ENCODE results near the gene ANKRD13D. TPM values are rescaled to one million over a fixed set of nuclear protein-coding genes. Genes with fewer than 3 reads are reported as not detected.

ANKRD13D gene
- 42.5 TPM for total RNA-seq
- long read RNA-seq, transcript ANKRD13D-202 (15 exons, 2,881 nt): major isoform, 8 of 44 reads
- long read RNA-seq, partial matches to known transcripts: 16 of 44 reads
- long read RNA-seq, other reads (novel, unspliced or antisense): 11 of 44 reads

DNA sequence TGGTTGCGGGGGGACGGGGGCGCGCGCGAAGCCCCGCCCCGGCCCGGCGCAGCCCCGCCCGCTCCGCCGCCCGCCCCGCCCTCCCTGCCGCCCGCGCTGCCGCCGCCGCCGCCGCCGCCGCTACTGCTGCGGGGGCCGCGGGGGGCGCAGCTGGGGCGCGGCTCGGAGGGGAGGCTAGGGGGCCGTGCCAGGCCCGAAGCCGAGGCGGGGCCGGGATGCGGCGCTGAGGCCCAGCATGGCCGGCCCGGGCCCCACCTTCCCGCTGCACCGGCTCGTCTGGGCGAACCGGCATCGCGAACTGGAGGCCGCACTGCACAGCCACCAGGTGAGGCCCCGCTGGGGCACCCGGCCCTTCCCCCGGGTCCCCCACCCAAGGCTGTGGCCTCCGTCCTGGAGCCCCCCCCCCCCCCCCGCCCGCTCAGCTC lies at the start of gene ANKRD13D:
Gene ANKRD13D, plus strand, starts transcription at position 78 of the 425 bp plus-strand sequence. Its CDS starts 158 bp downstream, at position 236.
- DNase-seq (ENCODE audit: low spot score): no peak

DNA sequence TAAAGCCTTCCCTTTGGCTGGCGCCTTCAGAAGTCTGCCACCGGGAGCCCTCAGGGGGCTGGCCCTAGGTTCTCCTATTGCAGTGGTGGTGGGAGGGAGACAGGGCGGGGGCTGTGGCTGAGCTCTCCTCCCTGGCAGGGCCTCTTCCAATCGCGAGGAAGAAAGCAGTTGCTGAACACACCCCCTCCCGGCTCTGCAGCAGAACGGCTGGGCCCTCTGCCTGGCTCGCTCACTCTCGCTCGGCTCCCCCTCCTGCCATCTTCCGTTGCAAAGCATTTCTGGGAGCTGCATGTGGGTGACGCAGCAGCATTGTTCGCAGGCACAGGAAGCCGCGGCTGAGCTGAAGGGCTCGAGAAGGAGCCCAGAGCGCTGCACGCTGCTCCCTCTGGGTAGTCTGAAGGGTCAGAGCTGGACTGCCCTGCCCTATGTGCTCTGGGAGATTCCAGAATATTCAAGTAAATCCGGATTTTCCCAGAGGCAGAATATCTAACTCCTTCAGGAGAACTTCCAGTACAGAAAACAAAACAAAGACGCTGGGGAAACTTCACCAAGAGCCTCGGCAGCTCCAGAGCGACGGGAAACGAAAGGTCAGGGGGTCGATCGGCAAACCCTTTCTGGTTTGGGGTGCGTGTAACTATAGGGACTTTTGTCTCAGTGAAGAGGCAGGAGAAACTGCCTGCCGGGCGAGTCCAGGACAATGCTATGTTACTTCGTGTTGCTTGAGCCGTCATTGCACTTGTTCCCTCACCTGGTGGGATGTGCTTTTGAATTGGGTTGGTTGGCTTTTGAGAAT lies 49.1 kb upstream of the ANKRD13D start:
- DNase-seq (ENCODE audit: low spot score): peak; percentile 96

DNA sequence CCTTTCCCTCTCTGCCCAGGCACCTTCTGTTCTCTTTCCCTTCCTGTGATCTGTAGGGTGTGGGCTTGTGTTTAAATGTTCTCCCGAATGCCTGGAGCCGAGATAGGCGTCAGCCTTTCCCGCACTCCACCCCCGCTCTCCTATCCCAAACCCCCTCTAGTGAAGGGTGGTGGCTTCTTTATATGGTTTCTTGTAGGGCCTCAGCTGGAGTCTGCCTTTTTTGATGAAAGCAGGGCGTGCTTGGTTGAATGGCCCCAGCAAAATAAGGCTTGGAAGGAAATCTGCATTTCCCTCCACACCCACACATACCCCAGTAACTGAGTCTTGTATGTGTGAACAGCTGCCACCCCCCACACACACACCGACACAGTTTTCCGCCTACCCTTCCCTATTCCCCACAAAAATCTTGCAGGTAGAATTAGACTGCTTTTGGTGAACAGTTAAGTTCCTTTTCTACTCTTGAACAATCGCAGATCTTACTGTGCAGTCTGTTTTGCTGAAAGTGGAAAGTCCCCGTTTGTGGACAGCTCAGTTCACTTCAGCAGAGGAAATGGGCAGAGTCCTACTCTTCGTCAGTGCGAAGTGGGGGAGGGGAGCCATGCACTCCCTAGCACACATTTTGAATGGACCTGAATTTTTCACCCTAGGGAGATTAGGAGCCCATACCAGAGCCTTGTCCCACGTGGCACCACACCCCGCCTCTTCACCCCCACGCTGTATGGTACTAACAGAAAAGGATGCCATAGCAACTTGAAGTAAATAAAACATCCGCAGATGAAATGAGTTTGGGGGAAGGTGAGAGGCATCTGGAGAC lies 48.3 kb upstream of the ANKRD13D start:
- DNase-seq (ENCODE audit: low spot score): no peak

DNA sequence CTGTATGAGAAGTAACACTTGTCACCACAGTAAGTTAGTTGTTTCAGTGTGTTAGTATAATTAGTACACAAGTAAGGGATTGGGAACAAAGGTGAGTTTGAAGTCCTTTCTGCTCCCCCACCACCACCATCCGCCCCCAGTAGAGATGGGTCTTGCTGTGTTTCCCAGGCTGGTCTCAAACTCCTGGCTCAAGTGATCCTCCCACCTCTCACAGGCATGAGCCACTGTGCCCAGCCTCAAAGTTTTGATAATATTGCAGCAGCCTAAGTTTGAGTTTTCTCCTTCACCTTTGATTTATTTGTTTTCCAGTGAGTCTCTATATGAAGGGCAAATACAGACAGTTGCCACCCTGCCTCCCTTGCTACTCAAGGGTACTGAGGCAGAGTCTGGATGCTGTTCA lies 46.6 kb upstream of the ANKRD13D start:
- DNase-seq (ENCODE audit: low spot score): no peak

DNA sequence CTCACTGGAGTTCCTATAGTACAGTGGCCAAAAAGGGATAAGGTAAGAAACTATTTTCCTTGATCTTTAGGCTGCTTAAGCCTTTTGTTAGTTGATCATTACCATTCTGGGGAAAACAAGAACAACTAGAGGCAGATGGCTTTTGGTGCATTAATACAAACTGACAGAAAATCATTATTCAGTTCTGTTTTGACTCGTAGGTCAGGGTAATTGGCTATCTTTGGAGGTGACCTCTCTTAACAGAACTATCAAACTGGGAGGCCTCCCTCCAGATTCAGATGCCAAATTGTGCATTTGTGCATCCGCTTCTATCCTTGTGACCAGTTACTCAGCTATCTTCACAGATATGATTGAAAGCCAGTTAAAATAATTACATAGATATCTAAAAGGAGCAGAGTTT lies 46.1 kb upstream of the ANKRD13D start:
- DNase-seq (ENCODE audit: low spot score): no peak

DNA sequence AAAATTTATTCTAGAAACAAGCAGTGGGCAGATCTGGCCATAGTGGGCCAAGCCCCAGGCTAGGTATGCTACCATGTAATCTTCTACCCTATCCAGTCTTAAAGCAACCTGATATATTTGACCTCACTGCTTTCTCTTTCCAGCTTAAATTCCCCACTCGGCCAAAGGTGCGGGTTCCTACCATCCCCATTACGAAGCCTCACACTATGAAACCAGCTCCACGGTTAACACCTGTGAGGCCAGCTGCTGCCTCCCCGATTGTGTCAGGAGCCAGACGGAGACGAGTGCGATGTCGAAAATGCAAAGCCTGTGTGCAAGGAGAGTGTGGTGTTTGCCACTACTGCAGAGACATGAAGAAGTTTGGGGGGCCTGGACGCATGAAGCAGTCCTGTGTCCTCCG lies 44.1 kb upstream of the ANKRD13D start:
- DNase-seq (ENCODE audit: low spot score): no peak

DNA sequence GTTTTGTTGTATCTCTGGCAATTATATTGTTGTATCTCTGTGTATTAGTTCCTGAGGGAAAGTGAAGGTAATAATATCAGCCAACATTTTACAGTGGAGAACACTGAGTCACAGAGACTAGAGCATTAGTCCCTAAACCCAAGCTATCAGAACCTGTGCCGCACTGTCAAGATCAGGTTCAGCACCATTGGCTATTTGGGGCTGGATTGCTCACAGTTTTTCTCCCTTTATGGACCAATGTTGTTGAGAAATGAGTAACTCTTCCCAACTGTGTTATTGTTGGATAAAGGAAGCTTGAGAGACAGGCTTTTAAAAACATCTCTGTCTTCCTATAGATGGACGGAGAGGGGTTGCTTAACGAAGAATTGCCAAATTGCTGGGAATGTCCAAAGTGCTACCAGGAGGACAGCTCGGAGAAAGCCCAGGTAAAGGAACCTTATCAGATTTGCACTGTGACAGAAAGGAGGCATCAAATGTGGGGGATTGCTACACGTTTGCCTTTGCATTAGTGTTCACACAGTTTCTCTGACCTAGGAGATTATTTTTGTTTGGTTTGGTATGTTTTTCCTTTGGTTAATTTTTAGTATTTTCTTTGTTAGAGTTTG lies 41.1 kb upstream of the ANKRD13D start:
- no peak for DNase-seq (ENCODE audit: low spot score)

DNA sequence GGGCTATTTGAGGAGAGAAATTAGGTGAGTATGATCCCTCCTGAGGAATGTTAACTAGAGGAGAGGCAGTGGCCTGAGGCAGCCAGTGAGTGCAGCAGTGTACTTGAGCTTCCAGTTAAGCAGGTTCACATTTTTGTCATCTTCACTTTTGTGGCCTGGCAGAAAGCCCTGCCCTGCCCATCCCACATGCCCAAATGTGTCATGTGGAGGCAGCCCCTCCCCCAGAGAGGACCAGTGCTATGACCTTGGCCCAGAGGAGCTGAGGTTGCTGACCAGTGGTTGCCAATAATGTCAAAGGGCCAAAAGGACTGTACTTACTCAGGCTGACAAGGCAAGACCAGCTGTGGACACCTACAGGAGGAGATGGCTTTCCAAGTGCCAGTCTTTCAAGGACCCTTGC lies 40.5 kb upstream of the ANKRD13D start:
- DNase-seq (ENCODE audit: low spot score): no peak

DNA sequence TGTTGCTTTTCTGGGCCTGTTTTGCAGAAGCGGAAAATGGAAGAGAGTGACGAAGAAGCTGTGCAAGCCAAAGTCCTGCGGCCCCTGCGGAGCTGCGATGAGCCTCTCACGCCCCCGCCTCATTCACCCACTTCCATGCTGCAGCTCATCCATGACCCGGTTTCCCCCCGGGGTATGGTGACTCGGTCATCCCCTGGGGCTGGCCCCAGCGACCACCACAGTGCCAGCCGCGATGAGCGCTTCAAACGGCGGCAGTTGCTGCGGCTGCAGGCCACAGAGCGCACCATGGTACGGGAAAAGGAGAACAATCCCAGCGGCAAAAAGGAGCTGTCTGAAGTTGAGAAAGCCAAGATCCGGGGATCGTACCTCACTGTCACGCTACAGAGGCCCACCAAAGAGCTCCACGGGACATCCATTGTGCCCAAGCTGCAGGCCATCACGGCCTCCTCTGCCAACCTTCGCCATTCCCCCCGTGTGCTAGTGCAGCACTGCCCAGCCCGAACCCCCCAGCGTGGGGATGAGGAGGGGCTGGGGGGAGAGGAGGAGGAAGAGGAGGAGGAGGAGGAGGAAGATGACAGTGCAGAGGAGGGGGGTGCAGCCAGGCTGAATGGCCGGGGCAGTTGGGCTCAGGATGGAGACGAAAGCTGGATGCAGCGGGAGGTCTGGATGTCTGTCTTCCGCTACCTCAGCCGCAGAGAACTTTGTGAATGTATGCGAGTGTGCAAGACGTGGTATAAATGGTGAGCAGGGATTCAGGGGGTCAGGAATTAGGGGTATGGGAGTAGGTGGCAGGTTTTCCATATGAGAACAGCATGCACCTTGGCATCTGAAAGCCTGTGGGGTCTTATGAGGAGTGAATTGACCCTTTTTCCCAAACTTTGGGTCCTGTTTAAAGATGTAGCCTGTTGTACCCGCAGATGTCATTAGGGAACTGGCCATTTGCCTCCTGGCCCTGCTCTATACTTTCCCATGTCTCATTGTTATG lies 38.8 kb upstream of the ANKRD13D start:
- DNase-seq (ENCODE audit: low spot score): peak; percentile 87

DNA sequence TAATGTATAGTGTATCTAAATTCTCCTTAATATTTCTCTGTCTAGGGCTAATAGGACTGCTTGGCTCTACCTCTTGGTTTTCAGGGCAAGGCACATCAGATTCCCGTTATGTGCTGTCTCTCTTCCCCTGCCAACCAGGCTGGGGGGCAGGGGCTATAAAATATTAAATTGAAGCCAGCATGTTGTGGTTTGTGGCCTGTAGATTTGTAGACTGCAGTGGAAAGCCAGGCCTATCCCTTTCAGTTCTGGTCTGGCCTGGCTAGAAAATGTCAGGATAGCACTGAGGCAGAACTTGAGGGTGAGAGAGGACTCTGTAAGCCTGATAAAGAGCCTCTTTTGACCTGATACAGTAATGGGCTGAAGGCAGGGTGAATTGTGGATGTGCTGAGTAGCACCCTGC lies 37.3 kb upstream of the ANKRD13D start:
- no peak for DNase-seq (ENCODE audit: low spot score)

DNA sequence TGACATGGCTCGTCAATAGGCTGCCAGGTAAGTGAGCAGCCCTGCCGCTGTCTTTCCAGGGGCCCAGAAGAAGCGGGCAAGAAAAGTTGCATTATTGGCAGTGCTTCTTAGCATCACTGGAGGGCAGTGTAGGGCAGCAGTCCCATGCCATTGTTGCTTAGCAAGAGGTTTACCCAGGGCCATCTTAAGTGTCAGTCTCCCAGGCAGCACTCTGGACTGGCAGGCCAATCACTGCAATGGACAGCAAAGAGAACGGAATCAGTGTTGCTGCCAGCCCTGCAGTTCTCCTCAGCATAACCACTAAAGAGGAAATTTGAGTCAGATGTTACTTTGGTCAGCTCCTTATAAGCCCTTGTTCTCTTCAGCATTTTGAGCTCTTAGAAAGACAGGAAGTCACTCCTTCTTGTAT lies 36.3 kb upstream of the ANKRD13D start:
- DNase-seq (ENCODE audit: low spot score): peak; percentile 79

DNA sequence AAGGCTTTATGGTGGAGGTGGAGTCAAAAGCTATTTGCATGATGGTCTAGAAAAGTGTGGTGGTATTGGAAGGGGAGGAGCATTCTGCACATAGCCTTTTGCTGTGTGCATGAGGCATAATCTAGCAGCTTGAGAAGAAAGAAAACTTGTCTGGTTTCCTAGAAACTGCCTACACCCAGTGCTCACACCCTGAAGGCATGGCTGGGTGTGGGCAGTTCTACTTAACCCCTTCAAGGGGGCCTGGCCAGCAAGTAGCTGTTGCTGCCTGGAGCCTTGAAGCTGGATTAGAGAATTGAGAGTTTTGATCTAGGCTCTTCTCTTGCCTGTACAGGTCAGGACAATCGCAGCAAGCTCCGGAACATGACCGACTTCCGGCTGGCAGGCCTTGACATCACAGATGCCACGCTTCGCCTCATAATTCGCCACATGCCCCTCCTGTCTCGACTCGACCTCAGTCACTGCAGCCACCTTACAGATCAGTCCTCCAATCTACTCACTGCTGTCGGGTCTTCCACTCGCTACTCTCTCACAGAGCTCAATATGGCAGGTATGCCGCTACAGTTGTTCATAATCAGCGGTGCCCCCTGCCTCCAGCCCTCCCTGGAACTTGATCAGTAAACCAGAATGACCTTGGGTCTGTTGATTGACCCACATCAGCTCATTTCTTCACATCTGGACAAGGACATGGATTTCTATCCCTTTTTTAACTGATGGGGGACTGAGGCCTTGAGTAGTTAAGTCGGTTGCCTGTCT lies 35.1 kb upstream of the ANKRD13D start:
- peak; percentile 81 for DNase-seq (ENCODE audit: low spot score)

DNA sequence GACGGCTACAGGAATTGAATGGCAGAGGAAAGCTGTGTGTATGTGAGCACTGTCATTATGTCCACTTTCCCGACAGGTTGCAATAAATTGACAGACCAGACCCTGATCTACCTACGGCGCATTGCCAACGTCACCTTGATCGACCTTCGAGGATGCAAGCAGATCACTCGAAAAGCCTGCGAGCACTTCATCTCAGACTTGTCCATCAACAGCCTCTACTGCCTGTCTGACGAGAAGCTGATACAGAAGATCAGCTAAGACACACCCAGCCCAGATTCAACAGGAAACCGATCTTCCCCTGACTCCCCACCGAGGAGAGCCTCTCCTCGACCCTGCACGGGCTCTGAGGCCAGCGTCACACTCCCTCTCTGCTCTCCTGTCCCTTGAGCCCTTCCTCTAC lies 34.3 kb upstream of the ANKRD13D start:
- no peak for DNase-seq (ENCODE audit: low spot score)

DNA sequence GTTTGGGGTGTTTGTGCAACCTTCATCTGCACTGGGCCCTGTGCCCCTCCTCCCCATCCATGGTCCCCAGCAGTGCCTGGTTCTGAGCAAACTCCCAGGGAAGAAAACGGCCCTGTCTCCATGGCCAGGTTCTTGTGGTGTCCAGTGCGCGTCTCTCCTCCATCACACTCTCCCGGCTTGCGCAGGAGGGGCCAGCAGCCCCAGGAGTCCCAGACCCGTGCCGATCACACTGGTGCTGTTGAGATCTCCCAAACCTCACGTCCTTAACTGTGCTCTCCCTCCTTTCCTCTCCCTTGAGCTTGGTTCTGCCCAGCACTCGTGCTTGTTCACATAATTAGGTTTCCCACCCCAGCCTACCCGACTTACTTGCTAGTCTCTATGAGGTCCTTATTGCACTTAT lies 33.8 kb upstream of the ANKRD13D start:
- DNase-seq (ENCODE audit: low spot score): no peak

DNA sequence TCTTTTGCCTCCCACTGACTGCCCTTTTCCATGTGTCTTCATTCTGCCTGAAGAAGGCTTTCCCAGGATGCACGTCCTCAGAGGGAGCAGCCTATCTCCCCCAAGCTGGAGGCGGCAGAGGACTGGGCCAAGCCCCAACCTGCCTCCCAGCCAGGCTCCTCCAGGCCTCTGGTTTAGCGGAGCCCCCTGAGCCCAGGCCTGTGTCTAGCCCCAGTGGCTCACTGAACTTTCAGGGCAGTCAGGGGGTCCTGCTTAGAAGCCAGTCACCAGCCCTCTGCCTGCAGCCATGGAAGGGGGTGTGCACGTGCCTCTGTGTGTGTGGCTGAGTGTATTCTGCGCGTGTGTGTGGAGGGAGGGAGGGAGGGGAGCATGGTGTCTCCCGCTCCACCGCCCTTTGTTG lies 33.2 kb upstream of the ANKRD13D start:
- peak; percentile 64 for DNase-seq (ENCODE audit: low spot score)

DNA sequence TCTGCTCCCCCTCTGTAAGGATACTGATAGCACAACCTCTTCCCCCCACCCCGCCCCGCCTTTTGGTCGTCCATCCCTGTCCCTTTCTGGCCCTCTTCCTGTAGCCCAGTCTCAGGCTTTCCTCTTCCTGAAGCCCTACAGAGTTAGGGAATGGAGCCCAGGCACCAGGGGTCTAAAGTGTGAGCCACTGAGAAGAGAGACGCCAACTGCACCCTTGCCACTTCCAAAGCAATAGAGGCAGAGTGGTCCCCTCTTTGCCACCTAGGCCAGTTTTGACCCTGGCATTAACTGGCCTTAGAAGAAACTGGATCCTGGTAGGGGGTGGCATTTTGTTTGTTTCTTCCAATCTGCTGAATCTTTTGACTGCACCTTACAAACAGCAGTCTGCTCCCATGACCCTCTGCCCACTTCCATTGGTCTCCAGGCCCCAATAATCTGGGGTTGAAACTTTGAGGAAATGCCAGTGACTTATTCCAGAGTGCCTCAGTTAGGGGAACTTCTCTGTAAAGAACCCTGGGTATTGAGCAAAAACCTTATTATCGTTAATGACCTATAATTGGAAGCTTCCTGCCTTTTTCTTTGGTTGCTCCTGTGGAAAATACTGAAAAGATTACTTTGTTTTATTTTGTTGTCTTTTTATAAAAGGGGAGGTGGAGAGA lies 32.5 kb upstream of the ANKRD13D start:
- no peak for DNase-seq (ENCODE audit: low spot score)

DNA sequence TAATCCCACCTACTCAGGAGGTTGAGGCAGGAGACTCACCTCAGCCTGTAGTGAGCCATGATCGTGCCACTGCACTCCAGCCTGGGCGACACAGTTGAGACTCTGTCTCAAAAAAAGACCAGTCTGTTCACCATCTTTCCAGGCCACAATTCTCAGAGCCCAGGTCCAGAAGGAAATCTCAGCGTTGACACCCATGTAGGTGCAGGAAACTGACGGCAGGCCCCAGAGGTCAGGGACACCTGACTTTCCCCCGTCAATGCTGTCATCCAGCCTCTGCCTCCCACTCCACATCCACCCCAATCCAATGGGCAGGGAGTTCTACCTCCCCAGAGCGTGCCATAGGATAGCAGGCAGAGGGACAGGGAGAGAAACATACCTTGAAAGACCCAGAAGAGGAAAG lies 28.7 kb upstream of the ANKRD13D start:
- DNase-seq (ENCODE audit: low spot score): no peak

DNA sequence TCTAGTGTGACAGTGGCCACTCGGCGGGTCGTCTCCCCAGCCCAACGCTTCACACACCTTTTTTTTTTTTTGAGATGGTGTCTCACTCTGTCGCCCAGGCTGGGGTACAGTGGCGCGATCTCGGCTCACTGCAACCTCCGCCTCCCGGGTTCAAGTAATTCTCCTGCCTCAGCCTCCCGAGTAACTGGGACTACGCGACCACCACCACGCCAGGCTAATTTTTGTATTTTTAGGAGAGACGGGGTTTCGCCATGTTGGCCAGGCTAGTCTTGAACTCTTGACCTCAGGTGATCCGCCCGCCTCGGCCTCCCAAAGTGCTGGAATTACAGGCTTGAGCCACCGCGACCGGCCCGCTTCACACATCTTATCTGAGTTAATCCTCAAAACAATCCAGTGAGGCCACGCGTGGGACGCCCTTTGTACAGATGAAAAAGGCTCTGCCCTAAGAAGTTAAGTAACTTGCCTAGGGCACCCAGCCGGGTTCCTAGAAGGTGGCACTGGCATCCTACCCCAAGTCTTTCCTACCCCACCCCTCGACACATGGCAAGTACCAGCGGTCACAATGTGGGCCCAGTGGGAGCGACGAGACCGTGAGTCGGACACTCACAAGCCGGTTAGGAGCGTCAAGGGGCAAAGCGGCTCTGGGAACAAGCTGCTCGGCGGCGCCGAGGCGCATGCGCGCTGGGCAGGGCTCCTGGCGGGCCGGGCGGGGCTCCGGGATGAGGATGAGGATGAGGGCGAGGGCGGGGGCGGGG lies 28.0 kb upstream of the ANKRD13D start:
- peak; percentile 92 for DNase-seq (ENCODE audit: low spot score)

DNA sequence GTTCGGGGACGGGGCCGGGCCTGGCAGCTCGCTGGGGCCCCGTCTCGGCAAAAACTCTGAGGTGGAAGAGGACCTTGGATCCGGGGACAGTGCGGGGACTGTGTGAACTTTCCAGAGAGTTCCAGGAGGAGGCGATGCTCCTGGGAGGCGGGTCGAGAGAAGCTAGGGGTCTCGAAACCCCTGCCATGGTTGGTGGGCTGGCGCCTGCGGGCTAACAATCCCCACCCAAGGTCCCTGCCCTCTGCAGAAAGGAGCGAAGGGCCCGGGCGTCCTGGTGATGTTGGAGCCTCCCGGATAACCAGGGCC lies 27.5 kb upstream of the ANKRD13D start:
- DNase-seq (ENCODE audit: low spot score): peak; percentile 84
